Stimulated activated CD4-positive, alpha-beta T cell treated with anti-CD3 and anti-CD28 coated beads, Interleukin-15, amount 100 ng/mL, for 48 hours (primary cell): Measurements from ENCODE around the gene SP6.

ENCODE experiments used
- DNase-seq, 2 donors: peaks; one replicate each; pipeline ENCODE4 v3.0.0-alpha.2; 2020; ENCODE audit warnings: low read depth in 2 of 2

Gene SP6

DNA sequence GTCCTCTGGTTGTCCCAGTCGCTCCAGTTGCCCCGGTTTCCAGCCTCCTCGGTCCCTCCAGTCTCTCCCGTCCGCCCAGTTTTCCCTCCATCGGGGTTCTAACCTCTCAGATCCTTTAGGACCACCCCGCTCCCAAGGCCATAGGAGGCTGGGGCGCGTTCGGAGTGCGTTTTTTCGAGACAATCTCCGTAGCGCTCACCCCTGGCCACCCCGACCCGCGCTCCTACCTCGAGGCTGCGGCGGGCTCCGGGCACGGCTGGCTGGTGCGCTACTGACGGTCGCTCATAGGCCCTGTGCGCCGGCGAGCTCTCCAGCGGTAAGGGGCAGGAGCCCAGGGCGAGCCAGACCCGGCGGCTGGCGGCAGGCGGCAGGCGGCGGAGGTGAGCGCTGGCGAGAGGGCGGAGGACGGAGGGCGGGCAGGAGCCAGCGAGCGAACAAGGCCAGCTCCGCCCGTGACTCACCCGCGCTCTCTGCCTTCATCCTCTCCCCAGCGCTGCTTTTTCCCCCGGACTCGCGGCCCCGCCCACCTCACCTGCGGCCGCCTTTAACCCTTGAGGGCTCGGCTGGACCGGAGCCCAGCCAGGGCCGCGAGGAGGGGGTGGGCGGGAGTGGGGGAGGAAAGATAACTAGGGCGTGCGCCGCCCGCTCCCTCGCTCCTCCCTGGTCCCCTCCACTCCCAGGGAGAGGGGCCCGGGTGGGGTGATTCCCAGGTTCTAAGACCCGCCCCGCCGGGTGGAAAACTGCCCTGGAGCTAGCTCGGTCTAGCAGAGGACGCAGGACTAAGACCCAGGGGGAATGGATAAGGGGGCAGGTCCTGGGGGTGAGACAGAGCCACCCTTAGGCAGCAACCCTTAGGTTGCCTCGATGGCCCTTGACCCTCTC lies at the start of gene SP6:
Gene SP6 (minus strand): TSS at position 472 of the 882 bp plus-strand sequence. CDS start 2,734 bp downstream, outside the sequence.
- peak; percentile 30 to 57 for DNase-seq

DNA sequence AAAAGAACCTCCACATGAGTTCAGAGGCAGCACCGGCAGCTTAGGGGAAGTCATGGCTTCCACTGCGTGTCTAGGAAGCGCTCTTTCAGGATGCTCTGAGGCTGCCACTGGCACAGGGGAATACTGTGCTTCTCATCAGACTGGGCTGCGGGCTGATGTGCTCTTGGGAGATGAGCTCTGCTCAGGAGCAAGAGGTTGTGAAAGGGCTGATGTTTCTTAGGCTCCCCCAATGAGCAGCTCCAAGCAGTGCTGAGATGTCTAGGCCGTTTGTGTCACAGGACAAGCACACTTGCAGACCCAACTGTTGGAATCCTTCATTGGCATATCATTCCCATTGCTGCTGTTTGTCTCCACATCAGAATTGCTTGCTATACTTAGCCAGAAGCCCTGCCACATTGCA lies 48.7 kb upstream of the SP6 start:
- no peak for DNase-seq

DNA sequence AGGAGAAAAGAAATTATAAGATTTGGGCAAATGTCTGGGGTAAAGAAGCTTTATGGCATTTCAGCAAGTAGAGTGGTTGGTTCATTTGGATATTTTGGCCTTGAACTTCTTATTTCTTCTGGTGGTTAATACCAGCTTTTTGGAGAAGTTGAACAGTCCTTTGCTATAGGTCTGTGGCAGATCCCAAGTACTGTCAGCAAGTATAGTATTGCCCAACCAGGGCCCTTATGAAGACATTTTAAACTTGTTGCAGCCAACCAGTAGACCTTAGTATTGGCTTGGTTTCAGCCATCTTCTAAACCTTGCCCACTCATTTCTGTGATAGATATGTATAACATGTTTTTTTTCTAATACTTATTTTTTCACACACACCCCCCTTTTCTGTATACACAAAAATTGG lies 47.3 kb upstream of the SP6 start:
- DNase-seq = no peak

- no peak for DNase-seq
Measured at GRCh38 chr17:47897561-47897960, 46.6 kb upstream of the SP6 start.

DNA sequence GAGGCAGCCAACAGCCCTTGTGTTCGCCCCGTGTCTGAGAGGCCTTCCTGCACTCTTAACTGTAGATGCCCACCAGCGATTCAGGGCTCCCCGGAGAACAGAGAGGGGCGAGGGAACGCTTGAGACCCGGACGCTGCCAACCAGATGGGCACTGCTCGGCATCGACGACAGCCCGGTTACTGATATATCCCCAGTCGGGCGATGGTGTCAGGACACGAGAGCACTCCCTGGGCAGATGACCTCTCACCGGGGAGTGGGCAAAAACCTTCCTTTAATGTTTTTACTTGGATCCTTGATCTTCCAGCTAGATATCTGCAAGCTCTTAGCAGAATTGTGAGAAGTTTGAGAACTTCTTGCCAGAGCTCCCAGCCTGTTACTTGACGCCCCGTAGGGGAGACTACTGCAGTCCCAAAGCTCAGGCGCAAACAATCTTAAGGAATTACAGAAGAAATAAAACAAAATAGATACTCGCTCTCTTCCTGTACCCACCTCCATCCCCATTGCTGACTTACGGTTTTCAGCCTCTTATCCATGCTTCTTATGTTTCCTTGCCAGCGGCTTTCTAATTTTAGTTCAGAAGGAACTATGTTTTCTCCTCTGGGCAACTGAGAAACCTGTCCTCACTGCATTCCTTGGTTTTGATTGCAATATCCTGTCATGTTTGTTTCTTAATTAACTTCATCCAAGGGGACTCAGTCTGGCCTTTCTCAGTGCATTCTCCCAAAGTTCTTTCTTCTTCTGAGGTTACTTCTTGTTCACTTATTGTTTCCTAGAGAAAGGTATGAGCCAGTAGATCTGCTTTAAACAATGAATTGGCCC lies 45.9 kb upstream of the SP6 start:
- no peak for DNase-seq

GRCh38 chr17:47895856-47896671 lies 45.1 kb upstream of the SP6 start, which contains the start of gene SP2:
TSS of gene SP2 (plus strand) at chr17:47896236. CDS start at chr17:47896287, 51 bp downstream.
- DNase-seq = peak; percentile 99

- peak in 1 of 2 donors; percentile 6 for DNase-seq
Measured at GRCh38 chr17:47895347-47895855, 44.4 kb upstream of the SP6 start.

DNA sequence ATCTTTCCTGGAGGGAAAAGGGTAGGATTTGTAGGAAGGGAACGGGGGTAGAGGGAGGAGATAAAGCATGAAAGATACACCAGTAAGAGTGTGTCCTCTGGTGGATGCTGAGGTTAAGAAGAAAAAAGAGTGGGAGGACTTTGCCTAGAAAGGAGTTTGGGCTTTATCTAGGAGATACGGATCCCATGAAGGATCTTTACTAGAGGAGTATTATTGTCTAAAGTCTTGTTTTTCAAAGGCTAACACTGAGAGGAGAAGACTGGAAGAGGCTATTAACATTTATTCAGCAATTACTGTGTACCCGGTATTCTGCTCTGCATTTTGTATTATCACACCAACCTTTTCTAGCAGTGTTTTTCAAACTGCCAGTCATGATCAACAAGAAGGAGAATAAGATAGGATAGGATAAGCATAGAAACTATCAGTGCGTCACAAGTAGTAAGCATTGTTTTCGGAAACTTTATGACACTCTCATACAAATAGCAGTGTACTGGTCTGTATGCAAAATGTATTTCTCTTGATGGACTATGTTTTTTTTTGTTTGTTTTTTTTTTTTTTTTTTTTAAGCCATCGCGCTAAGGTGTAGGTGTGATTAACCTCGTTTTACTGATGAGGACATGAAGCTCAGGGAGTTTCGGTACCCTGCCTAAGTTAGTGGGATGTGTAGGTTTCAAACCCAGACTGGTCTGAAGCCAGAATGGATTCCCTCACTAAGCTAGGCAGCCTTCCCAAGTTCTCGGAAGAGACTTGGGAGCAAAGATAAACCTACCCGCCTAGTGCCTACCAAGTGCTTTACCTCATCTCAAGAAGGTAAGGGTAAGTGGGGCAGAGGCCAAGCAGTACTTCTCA lies 43.8 kb upstream of the SP6 start:
- no peak for DNase-seq

GRCh38 chr17:47891545-47892088 lies 40.7 kb upstream of the SP6 start:
- DNase-seq = no peak

GRCh38 chr17:47889734-47890529 lies 39.0 kb upstream of the SP6 start:
- peak; percentile 84 to 88 for DNase-seq

DNA sequence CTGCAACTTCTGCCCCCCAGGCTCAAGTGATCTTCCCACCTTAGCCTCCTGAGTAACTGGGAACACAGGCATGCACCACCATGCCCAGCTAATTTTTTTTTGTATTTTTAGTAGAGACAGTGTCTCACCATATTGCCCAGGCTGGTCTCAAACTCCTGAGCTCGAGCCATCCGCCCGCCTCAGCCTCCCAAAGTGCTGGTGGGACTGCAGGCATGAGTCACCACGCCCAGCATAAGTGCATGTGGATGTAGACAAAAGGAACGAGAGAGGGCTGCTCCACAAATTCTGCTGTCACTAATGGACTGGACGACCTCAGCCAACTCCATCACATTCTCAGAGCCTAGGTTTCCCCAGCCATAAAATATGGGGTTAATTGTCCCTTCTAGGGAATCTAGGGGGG lies 37.3 kb upstream of the SP6 start:
- no peak for DNase-seq

GRCh38 chr17:47884905-47885730 lies 34.2 kb upstream of the SP6 start:
- DNase-seq = no peak

- no peak for DNase-seq
Measured at GRCh38 chr17:47884427-47884740, 33.4 kb upstream of the SP6 start.

GRCh38 chr17:47883589-47884426 lies 32.8 kb upstream of the SP6 start:
- DNase-seq = no peak

- no peak for DNase-seq
Measured at GRCh38 chr17:47882695-47883588, 32.0 kb upstream of the SP6 start.

GRCh38 chr17:47882247-47882646 lies 31.3 kb upstream of the SP6 start:
- no peak for DNase-seq
